ENCODE data around the gene VPS35L.

The VPS35L gene

GRCh38 chr16:19595043-19595767, 39.7 kb downstream of the VPS35L start:
- no peak for DNase-seq

DNA sequence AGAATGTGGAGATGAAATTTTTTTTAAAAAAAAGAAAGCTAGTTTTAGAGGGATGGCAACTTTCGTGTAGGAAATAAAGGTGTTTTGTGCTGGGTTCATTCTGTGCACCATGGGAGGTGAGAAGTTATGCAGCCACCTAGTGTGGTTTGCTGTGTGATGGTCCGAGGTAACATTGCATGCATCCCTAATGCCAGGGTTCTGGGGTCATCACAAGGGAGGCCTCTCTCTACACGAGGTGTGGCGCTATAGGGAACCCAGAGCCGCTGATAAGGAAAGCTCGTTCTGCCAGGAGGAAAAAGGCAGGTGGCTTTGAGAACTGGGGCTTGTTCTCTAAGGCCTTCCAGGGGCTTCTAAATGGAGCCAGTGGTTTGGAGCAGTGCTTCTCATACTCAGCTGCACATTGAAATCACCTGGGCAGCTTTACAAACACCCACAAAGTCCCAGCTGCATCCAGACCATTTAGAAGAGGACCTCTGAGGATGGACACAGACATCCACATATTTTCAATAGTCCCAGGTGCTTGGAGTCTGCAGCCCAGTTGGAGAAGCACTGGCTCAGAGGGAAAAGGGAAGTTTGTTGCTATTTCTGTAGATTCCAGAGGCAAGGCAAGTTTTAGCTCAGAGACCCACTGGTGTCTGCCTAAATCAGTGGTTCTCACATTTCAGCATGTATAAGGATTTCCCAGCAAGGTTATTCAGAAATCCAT, 43.5 kb downstream of the VPS35L start:
- no peak for DNase-seq

DNA sequence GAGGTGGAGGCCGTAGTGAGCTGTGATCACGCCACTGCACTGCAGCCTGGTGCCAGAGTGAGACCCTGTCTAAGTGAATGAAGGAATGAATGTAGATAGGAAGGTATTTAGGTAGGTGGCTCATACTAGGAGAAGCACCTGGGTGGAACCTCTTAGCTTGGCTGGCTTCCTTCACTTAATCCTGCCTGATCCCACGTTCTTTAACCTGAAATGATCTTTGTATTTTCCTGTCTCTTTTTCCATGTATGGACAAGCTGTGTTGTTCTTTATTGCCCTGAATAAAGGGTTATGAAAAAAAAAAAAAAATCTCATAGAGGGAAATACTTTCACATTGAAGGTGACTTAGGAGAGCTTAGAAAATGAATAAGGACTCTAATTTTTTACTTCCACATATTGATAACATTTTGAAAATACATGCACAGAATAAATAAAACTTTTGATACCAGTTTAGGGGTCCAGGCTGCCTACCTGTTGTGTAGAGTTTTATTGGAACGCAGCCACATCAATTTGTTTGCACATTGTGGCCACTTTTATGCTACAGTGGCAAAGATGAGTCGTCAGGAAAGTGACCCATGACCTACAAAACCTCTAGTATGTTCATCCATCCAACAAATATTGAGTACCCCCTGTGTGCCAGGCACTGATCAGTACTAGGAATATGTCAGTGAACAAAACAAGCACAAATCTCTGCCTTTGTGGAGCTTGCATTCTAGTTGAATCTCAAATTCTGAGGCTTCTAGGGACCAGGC, 44.6 kb downstream of the VPS35L start:
- DNase-seq = no peak

- no peak for DNase-seq
These were observed 45.8 kb downstream of the VPS35L start for GRCh38 chr16:19601083-19601976.

DNA sequence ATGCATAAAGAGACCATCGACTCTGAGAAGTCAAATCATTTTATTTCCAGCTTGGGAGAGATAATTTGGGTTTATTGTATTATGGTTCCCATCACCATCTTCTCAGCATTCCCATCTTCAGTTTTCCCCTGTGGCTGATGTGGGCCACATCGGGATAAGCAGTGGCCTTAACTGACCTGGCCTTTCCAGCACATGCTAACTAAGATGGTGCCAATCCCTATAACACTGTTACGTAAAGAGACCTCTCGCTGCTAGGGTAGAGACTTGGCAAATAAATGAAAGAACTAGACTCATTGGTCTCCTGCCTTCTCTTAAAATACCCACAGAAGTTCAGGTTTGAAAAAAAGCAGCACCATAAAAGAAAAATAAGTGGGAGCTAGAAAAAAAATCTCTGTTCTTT, 49.4 kb downstream of the VPS35L start:
- DNase-seq = no peak

- DNase-seq = no peak
These were observed 50.2 kb downstream of the VPS35L start for GRCh38 chr16:19605701-19606100.

DNA sequence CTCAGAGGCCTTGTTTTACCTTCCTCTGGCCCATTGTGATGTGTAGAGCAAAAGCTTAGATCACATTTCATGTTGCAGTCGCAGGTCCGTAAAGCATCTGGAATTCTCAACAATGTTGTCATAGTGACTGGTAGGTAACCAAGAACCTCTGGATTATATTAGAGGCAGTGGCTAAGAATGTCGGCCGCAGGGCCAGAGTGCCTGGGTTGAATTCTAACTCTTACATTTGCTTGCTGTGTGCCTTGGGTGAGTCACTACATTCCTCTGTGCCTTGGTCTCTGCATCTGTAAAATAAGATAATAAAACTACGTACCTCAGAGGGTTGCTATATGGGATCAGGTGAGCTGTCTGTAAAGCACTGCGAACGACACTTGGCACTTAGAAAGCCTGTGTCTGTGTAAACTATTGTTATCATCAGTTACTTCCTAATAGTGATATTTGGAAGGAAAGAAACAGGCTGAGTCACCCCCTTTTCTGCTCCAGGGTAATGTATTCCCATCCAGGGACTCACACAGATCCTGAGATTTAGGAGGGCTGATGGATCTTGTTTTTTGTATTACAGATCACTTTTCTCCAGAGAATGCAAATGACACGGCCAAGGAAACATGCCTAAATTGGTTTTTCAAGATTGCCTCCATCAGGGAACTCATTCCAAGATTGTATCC, 52.2 kb downstream of the VPS35L start:
- no peak for DNase-seq

DNA sequence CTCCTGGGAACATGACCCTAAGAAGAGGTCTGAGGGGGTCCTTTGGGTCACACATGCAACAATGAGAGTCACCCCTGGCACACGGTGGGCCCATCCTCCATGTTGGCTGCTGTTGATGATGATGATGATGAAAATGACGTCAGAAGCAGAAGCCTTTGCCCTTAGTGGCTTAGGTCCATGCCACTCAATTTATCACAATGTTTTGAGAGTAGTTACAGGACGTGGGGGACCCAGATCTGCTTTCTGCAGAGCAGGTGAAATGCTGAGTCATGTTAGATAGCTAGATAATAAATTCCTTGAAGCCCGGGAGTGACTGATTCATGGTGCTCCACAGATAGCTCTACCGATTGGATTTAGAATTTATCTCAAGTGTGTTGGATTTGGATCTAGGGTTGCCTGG, 53.9 kb downstream of the VPS35L start:
- no peak for DNase-seq

DNA sequence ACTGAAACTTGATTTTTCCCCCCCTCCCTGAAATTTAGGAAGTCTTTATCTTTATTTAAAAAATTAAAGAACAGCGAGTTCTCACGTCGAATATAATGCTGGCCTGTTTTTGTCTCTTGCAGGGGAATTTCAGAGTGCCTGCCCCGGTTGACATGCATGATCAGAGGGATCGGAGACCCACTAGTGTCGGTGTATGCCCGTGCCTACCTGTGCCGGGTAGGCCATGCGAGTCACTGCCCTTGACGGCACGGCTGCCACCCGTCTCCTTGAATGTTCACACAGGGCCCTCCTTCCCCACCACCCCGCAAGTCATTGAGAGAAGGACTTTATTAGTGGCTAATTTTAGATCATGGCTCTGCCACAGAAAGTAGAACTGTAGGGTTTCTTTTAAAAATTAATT, 54.7 kb downstream of the VPS35L start:
- no peak for DNase-seq

- DNase-seq = no peak
These were observed 58.3 kb downstream of the VPS35L start for GRCh38 chr16:19613834-19614233.

DNA sequence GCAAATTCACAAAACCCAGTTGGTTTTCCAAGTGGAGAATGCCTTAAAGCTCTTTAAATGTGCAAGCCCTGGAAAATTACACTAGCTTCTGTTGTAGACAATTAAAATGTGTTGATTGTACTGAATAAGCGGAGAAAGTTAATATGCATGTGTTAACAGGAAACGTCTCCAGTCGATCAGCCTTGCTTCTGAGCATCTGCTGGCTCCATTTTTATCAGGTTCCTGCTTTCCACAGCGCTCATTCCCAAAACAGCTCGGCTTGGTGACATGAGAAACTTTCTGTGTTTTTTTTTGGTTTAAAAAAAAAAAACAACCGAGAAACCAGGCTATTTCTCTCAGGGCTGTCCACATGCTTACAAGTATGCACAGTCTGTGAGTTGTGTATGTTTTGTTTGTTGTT, 60.7 kb downstream of the VPS35L start:
- no peak for DNase-seq

- no peak for DNase-seq
These were observed 63.4 kb downstream of the VPS35L start for GRCh38 chr16:19618876-19619275.

DNA sequence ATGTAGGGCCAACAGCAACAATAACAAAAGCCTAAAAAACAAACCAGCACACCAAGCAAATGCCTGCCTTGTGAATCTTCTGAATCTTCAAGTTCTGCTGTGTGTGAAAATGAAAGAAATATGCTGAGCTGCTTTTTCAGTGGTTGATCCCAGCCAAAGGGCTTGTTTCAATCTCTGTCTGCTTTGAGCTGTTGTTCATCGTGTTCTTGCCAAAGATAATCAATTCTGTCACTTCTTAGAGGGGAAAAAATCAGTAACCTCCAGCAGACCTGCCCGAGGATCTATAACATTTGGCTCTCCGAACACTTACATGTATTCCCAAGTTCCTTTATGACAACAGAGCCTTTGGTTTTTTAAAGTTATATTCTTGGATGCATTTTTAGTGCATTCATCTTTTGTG, 65.9 kb downstream of the VPS35L start:
- no peak for DNase-seq

- DNase-seq = no peak
These were observed 69.5 kb downstream of the VPS35L start for GRCh38 chr16:19625039-19625438.

DNA sequence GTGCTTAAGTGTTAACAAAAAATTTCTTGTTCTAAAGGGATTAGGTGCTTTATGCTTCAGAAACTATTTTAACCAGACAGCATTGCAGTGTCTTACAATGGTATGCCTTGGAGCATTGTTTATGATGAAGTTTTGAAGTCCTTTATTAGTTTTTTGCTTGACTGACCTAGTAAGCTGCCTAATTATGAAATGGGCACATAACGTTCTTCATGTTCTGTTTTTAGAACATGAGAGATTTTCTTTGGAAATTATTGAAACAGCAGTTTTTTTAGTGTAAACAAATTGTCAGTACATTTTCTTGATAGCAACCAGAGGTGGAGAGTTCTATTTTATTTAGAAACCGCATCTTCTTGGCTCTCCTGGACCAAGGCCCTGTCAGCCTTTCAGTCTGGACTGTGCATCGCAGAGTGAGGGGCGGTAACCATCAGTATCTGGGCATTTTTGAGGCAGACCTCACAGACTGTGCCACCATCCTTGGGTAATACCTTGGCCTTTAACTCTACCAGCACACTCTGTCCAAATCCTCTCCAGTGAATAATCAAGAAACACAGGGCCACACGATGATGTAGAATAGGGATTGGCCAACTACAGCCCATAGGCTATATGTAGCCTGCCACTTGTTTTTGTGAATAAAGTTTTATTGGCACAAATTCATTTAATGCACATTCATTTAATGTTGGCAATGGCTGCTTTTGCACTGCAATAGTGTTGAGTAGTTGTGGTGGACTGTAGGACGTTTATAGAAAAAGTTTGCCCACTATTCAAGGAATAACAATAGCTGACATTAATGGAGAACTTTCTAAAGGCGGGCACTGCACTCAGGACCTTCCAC, 81.1 kb downstream of the VPS35L start:
- DNase-seq = no peak

GRCh38 chr16:19639986-19640421, 84.5 kb downstream of the VPS35L start:
- peak; percentile 41 for DNase-seq

DNA sequence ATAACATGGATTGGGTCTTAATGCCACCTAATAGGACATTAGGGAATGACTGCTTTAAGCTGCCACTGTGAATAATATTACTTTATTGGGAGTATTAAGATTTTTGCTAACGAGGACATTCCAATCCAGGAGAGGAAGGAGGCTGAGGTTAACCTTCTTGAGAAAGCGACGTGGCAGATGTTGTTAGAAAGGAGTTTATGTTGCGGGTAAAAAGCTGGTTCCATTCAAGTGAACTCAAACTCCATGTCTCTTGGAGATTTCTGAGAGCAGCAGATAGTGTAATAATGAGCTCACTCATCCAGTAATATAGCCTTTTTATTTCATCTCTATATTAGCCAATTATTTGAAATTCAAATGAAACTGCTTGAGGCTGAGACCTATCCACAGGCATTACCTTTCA, 87.0 kb downstream of the VPS35L start:
- no peak for DNase-seq

GRCh38 chr16:19644877-19645276, 89.4 kb downstream of the VPS35L start:
- no peak for DNase-seq

DNA sequence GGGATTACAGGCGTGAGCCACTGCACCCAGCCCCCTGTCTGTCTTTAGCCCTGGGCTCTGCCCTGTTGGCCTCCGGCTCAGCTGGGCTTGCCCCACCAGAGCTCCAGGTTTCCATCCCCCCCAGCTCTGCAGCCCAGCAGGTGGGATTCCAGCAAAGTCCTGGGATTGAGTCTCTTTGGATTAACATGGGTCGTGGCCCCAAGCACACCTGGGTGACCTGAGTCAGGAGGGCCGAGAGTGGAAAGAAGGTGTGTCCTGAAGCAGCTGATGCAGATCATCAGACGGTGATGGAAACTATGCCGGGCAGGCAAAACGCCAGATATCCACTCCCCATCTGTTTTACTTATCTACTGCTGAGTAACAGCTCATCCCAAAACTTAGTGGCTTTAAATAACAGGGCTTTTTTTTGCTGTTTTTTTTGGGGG, 90.1 kb downstream of the VPS35L start:
- no peak for DNase-seq

DNA sequence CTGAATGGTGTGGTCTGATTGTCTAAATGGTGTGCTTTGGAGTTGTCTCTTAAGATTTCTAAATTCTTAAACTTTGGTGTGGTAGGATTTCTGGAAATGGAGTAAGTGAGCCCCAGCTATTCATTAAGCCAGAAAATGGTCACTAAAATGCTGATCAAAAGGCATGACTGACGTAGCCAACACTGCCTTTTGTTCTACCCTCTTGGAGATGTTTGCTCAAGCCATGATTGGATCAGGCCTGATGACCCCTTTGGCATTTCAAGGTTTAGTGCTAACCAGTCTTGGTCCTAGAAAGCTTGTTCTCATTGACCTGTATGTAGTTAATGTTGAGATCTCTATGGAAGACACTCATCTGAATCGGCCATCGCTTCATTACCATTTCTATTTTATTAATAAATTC, 94.5 kb downstream of the VPS35L start:
- DNase-seq = no peak

DNA sequence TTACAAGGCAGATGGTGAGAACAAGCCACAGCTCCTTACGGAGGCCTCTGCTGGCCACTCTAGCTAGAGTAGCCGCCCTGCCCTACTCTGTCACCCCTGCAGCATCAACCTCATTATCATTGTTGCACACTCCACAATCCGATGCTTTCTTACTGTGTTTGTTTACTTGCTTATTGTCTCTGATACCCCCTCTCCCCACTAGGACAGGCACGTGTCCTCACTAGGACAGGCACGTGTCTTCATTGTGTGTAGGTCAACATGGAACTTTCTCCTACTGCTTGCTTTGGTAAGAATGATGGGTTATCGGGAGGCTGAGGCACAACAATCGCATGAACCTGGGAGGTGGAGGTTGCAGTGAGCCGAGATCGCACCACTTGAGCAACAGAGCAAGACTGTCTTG, 98.6 kb downstream of the VPS35L start:
- no peak for DNase-seq
